ENCODE data around the gene MRO.

The MRO gene
- long read RNA-seq, result 0 reads

DNA sequence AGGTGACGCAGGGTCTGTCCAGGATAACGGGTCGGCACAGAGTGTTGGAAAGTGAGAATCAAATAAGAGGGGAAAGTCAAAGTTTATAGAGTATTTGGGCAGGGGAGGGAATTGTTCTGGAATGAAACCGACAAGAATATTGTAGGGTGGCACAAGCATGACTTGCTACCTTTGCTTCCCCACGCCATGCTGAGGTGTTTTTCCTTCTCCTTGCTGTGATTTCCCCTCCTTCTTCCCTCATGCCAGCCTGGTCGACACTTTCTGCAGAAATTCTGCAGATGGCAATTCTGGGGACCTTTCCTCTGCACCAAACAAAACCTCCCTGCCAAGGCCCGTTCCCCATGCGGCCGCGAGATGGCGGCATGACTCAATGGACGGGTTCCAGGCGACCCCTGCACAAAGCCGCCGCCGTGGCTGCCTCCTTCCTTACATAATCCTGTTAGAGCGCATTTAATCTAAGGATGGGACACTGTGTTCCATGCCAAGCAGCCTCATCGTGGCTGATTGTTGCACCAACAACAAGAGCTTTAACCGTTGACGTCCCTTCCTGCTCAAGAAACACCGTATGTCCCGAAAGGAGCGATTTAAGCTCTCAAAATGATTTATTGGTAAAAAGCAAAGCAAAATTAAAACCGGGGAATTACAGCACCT lies at the start of gene MRO:
TSS of gene MRO (minus strand) at position 289 of the 651 bp plus-strand sequence. CDS start 10,616 bp downstream, outside the sequence.
- Histone ChIP-seq H3K27me3 (ENCODE audit: insufficient read depth, poor library complexity, severe bottlenecking) (no peaks in the 10 kb centered on the region), H3K4me3 (replicated peaks; ENCODE audit: insufficient read depth, low read length) (peak within 1 kb of the TSS; percentile 25), H3K27ac (replicated peaks) (peak within 1 kb of the TSS; percentile 80)
- peak; percentile 63 to 91 for DNase-seq (ENCODE audit: low read depth in 1 of 2, low spot score in 1 of 2)
- no peak for TF ChIP-seq GABPA (IDR thresholded peaks at IDR 0.05; ENCODE audit: low read depth)
- TF ChIP-seq, protein P1, sequence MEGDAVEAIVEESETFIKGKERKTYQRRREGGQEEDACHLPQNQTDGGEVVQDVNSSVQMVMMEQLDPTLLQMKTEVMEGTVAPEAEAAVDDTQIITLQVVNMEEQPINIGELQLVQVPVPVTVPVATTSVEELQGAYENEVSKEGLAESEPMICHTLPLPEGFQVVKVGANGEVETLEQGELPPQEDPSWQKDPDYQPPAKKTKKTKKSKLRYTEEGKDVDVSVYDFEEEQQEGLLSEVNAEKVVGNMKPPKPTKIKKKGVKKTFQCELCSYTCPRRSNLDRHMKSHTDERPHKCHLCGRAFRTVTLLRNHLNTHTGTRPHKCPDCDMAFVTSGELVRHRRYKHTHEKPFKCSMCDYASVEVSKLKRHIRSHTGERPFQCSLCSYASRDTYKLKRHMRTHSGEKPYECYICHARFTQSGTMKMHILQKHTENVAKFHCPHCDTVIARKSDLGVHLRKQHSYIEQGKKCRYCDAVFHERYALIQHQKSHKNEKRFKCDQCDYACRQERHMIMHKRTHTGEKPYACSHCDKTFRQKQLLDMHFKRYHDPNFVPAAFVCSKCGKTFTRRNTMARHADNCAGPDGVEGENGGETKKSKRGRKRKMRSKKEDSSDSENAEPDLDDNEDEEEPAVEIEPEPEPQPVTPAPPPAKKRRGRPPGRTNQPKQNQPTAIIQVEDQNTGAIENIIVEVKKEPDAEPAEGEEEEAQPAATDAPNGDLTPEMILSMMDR (IDR thresholded peaks at IDR 0.05; ENCODE audit: insufficient read depth, low read length), result peak; percentile 100

DNA sequence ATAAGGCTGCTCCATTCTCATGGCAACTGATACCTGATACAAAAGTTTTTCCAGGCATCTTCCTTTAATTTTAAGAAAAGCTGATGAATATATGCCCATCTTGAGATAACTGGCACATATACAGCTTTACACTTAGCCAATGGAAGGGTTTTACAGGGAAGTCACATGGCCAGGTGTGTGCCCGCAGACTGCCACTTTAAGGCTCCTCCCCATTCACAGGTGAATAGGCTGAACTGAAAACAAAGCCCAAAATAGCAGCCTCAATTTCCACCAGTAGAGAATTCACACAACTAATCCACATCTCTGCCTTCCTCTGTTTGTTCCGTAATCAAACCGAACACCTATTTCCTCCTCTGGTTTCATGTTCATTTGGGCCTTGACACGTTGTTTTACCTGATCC lies 49.3 kb upstream of the MRO start:
- Histone ChIP-seq H3K27me3 (ENCODE audit: insufficient read depth, poor library complexity, severe bottlenecking) (no peaks in the 10 kb centered on the region), H3K27ac (replicated peaks) (no peak overlapping the region), H3K4me3 (replicated peaks; ENCODE audit: insufficient read depth, low read length) (no peak overlapping the region)
- TF ChIP-seq SPI1 (IDR thresholded peaks at IDR 0.05; ENCODE audit: borderline replicate concordance, low read depth) (no peak), GABPA (IDR thresholded peaks at IDR 0.05; ENCODE audit: low read depth) (no peak), POLR2AphosphoS5 (IDR thresholded peaks at IDR 0.05; ENCODE audit: low read depth) (no peak)
- TF ChIP-seq, protein P1 (IDR thresholded peaks at IDR 0.05; ENCODE audit: insufficient read depth, low read length), result no peak
- TF ChIP-seq, protein P2, sequence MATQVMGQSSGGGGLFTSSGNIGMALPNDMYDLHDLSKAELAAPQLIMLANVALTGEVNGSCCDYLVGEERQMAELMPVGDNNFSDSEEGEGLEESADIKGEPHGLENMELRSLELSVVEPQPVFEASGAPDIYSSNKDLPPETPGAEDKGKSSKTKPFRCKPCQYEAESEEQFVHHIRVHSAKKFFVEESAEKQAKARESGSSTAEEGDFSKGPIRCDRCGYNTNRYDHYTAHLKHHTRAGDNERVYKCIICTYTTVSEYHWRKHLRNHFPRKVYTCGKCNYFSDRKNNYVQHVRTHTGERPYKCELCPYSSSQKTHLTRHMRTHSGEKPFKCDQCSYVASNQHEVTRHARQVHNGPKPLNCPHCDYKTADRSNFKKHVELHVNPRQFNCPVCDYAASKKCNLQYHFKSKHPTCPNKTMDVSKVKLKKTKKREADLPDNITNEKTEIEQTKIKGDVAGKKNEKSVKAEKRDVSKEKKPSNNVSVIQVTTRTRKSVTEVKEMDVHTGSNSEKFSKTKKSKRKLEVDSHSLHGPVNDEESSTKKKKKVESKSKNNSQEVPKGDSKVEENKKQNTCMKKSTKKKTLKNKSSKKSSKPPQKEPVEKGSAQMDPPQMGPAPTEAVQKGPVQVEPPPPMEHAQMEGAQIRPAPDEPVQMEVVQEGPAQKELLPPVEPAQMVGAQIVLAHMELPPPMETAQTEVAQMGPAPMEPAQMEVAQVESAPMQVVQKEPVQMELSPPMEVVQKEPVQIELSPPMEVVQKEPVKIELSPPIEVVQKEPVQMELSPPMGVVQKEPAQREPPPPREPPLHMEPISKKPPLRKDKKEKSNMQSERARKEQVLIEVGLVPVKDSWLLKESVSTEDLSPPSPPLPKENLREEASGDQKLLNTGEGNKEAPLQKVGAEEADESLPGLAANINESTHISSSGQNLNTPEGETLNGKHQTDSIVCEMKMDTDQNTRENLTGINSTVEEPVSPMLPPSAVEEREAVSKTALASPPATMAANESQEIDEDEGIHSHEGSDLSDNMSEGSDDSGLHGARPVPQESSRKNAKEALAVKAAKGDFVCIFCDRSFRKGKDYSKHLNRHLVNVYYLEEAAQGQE (IDR thresholded peaks at IDR 0.05; ENCODE audit: insufficient replicate concordance, low read depth), result no peak
- DNase-seq (ENCODE audit: low read depth in 1 of 2, low spot score in 1 of 2), result no peak

DNA sequence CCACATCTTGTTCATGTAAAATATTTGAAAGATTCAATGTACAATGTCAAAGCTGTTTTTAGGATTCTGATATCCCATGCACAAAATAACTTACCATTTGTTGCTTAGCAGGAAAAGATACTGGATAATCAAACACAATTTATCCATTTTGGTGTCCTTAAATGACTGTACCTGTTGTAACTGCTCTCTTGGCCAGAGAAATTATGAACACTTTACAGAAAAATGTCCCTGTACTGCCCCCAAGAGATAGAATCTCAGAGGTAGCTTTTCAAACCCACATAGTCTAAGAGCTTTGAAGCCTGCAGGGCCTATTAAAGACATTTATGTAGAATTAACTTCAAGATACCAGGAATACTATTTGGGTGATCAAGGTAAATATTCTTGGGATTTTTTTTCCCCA lies 46.9 kb upstream of the MRO start:
- TF ChIP-seq, protein P1 (IDR thresholded peaks at IDR 0.05; ENCODE audit: insufficient read depth, low read length), result peak; percentile 3
- no peak for TF ChIP-seq GABPA (IDR thresholded peaks at IDR 0.05; ENCODE audit: low read depth)
- no peak for TF ChIP-seq SPI1 (IDR thresholded peaks at IDR 0.05; ENCODE audit: borderline replicate concordance, low read depth)
- H3K27me3 ChIP-seq (ENCODE audit: insufficient read depth, poor library complexity, severe bottlenecking), result no peaks in the 10 kb centered on the region
- DNase-seq (ENCODE audit: low read depth in 1 of 2, low spot score in 1 of 2), result no peak
- H3K27ac ChIP-seq (replicated peaks), result peak overlapping the region; percentile 54
- no peak overlapping the region for H3K4me3 ChIP-seq (replicated peaks; ENCODE audit: insufficient read depth, low read length)

DNA sequence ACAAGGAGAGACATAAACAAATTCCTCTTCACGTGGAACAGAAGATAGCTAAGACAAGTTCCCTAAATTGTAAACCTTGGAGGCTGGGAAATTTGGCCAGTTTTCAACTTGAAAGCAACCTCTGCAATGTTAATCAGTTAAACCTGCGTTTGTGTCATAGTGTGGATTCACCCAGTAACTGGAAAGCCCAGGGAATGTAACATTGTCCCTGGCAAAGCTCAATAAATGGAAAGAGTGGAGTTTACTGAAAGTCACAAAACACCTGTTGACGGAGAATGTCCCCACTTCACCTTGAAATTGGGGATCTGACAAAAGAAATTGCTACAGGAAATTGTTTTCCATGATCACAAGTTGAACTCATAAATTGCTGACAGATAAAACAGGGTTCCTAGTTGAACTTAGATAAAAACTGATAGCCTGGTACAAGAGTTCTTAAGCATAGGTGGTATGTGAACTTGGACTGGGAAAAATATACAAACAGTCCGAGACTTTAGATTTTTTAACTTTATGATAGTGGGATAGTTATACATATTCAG lies 44.1 kb upstream of the MRO start:
- no peak for DNase-seq (ENCODE audit: low read depth in 1 of 2, low spot score in 1 of 2)
- no peak overlapping the region for H3K4me3 ChIP-seq (replicated peaks; ENCODE audit: insufficient read depth, low read length)
- TF ChIP-seq SPI1 (IDR thresholded peaks at IDR 0.05; ENCODE audit: borderline replicate concordance, low read depth) (no peak), POLR2AphosphoS5 (IDR thresholded peaks at IDR 0.05; ENCODE audit: low read depth) (no peak), GABPA (IDR thresholded peaks at IDR 0.05; ENCODE audit: low read depth) (no peak)
- TF ChIP-seq, protein P1 (IDR thresholded peaks at IDR 0.05; ENCODE audit: insufficient read depth, low read length), result no peak
- TF ChIP-seq, protein P2 (IDR thresholded peaks at IDR 0.05; ENCODE audit: insufficient replicate concordance, low read depth), result no peak
- H3K27me3 ChIP-seq (ENCODE audit: insufficient read depth, poor library complexity, severe bottlenecking), result no peaks in the 10 kb centered on the region
- no peak overlapping the region for H3K27ac ChIP-seq (replicated peaks)
